GM06990 (cell line): ENCODE results near the gene DNAJB13.

Experiments used
- DNase-seq: peaks from one replicate; pipeline ENCODE4 v3.0.0-alpha.2; 2011; ENCODE audit not compliant: insufficient read length; ENCODE audit errors: extremely low read depth
- H3K27me3 ChIP-seq: replicated peaks from 2 replicates; pipeline ENCODE4 v1.6.0; 2011; ENCODE audit warnings: low read length; ENCODE audit not compliant: control insufficient read depth, insufficient read depth
- H3K36me3 ChIP-seq: 2 replicates; pipeline ENCODE4 v1.5.1; 2011; ENCODE audit warnings: low read length; ENCODE audit not compliant: control insufficient read depth, insufficient read depth
- H3K4me3 ChIP-seq: replicated peaks from 2 replicates; pipeline ENCODE4 v1.5.1; 2011; ENCODE audit warnings: low read depth, mild to moderate bottlenecking, control low read depth, low read length
- TF ChIP-seq, protein P1 (sequence below): IDR thresholded peaks from 2 replicates; pipeline ENCODE4 v1.5.1; 2011; ENCODE audit warnings: low read length, control low read depth, mild to moderate bottlenecking, inconsistent platforms; ENCODE audit not compliant: insufficient read depth, poor library complexity, severe bottlenecking

Gene DNAJB13

DNA sequence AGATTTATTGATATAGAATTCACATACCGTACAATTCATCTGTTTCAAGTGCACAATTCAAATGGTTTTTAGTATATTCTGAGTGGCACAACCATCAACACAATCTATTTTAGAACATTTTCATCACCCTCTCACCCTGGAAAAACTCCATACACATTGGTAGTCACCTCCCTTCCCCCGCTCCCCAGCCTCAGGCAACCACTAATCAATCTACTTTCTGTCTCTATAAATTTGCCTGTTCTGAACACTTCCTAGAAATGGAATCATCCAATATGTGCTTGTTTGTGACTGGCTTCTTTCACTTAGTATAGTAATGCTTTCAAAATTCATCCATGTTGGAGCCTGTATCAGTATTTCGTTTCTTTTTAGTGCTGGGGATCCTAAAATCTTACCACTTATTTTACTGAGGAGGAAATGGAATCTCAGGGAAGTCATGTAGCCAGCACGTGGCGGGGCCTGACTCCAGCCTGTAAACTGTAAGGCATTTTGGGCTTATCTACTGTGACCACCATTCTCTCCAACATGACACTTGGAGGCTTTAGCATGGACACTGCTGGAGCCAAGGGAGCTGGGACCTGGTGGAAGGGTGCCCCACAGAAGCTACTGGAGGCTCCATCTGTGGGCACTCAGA is 59.0 kb downstream of the DNAJB13 start:
- Histone ChIP-seq H3K4me3 (no peak overlapping the region), H3K27me3 (no peaks in the 10 kb centered on the region), H3K36me3 (peaks cover 4% of the 10 kb centered on the region)
- TF ChIP-seq, protein P1, sequence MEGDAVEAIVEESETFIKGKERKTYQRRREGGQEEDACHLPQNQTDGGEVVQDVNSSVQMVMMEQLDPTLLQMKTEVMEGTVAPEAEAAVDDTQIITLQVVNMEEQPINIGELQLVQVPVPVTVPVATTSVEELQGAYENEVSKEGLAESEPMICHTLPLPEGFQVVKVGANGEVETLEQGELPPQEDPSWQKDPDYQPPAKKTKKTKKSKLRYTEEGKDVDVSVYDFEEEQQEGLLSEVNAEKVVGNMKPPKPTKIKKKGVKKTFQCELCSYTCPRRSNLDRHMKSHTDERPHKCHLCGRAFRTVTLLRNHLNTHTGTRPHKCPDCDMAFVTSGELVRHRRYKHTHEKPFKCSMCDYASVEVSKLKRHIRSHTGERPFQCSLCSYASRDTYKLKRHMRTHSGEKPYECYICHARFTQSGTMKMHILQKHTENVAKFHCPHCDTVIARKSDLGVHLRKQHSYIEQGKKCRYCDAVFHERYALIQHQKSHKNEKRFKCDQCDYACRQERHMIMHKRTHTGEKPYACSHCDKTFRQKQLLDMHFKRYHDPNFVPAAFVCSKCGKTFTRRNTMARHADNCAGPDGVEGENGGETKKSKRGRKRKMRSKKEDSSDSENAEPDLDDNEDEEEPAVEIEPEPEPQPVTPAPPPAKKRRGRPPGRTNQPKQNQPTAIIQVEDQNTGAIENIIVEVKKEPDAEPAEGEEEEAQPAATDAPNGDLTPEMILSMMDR, result no peak
- no peak for DNase-seq

DNA sequence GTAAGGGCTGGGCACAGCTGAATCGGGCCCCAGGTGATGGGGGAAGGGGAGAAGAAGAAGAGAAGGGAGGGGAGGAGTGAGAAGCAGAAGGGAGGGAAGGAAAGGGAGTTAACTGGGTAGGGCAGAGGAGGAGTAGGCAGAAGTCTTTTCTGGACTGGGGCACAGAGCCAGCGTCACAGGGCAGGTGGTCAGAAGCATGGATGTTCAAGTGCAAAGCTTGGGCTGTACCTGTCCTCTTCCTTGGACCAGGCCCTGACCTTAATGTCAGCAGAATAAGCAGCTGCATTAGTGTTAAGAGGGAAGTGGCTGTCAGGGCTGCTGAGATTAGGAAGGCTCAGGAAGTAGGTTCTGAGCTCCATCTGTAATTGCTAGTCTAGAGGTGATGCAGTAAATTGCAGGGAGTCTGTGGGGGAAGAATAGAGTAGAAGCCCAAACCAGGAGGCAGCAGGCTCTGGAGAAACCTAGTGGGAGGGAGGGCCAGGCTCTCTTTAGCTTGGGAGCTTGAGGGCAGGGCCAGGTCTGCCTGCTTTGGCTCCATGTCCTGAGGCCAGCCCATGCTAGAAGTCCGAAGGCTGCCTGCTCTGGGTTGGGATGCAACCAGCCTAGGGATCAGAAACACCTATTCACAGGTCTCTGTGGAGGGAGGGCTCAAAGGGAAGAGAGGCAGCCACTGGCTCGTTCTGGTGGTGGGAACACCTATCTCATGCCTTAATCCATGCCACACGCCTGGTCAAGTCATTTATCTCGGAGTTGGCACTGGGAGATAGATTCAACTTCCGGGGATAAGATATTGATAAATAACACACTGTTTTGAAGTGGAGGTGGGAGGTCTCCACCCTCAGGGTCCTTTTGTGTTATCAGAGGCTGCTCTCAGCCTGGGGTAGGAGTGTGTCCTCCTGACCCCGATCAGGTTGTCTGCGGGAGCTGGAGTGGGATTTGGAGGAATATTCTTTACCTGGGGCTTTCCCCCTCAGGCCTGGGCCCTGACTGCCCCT is 59.8 kb downstream of the DNAJB13 start:
- H3K27me3 ChIP-seq, result no peaks in the 10 kb centered on the region

DNA sequence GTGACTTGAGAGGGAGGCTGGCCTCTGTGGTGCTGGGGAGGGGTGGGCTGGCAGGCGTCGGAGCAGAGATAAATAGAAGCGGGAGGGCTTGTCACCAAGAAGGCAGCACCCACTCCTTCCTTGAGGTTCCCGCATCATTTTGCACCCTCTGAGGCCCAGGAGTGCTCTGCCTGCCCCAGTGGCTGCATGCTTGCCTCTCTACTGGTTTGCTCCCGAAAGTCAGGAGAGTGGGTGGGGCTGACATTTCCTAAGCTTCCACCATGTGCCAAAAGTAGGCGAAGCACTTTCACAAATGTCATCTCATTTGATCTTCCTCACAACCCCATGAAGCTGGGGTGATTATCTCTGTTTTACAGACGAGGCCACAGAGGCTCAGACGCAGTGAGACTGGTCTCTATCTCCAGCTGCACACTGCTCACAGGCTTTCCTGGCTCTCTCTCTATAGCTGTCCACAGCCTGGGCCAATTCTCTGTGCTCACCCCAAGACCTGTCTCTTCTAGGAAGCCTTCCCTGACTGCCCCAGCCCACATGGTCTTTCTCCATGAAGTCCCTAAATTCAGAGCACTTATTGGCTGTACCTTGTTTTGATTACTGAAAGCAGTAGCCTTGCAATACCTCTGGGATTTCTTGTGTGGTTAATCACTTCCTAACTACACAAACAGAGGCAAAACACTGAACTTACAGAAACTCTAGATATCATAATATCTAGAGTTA is 60.7 kb downstream of the DNAJB13 start:
- H3K36me3 ChIP-seq, result peaks cover 4% of the 10 kb centered on the region
- TF ChIP-seq, protein P1, result no peak

More for the DNA sequence above, 59.8 kb downstream of the DNAJB13 start:
- TF ChIP-seq, protein P1, result no peak
- H3K36me3 ChIP-seq, result peaks cover 4% of the 10 kb centered on the region
- no peak for DNase-seq
- no peak overlapping the region for H3K4me3 ChIP-seq

DNA sequence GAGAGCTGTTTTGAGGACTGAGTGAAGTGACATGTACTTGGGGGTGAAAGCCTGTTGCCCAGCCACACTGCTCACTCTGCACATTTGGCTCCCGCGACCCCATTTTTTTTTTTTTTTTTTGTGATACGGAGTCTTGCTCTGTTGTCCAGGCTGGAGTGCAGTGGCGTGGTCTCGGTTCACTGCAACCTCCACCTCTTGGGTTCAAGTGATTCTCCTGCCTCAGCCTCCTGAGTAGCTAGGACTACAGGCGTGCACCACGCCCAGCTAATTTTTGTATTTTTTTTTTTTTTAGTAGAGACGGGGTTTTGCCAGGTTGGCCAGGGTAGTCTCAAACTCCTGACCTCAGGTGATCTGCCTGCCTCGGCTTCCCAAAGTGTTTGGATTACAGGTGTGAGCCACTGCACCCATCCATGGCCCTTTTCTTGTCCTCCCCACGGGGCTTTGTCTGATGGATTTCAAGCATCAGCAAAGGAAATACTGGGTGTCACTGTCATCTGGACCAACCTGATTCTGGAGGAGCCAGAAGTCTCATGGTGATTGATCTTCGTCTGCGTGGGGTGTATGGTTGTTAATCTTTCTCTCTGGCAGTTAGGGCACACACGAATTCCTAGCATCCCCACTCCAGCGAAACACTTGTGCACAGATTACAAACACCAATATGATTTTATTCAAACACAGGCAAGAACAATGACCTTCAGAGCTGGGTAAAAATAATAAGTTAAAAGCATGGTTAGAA is 61.4 kb downstream of the DNAJB13 start:
- no peak overlapping the region for H3K4me3 ChIP-seq
- DNase-seq, result no peak
- TF ChIP-seq, protein P1, result no peak
- H3K27me3 ChIP-seq, result no peaks in the 10 kb centered on the region
- H3K36me3 ChIP-seq, result peaks cover 4% of the 10 kb centered on the region

More for the DNA sequence above, 60.7 kb downstream of the DNAJB13 start:
- no peak overlapping the region for H3K4me3 ChIP-seq
- no peaks in the 10 kb centered on the region for H3K27me3 ChIP-seq
- peak; percentile 60 for DNase-seq

DNA sequence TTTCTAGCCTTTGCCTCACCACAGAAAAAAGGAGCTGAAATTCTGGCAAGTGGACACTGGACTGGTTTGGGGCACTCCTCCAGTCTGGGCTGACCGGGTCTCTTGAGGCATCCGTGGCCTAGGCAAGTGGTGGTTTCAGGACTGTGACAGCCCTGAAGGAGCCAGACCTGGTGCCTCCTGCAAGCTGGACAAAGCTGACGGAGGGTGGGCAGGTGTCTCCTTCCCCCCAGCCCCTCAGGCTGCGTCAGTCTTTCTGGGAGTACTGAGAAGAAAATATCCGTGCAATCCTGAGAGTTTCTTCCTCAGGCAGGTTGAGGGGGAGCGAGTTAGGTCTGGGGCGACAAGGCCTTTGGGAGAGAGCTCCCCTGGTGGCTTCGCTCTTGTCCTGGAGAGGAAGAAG is 62.3 kb downstream of the DNAJB13 start:
- H3K27me3 ChIP-seq, result no peaks in the 10 kb centered on the region
- no peak for DNase-seq
- no peak overlapping the region for H3K4me3 ChIP-seq
- TF ChIP-seq, protein P1, result no peak
- peaks cover 4% of the 10 kb centered on the region for H3K36me3 ChIP-seq
